Thyroid gland (tissue), 4 donors: ENCODE data around the gene ZNF718.

Experiments
- CTCF ChIP-seq, 6 experiments: fragments of 200-600 bp in 3 of 6; fragments of 450-650 bp in 3 of 6; sonication (generic) in 3 of 6; IDR thresholded peaks; one replicate each; pipeline ENCODE4 v1.5.1; 2016 to 2019; ENCODE audit warnings: antibody characterized with exemption in 6 of 6, mild to moderate bottlenecking in 2 of 6, inconsistent platforms in 1 of 6, moderate library complexity in 1 of 6
- POLR2A ChIP-seq, 2 donors: fragments of 450-650 bp; IDR thresholded peaks; one replicate each; pipeline ENCODE4 v1.6.1; 2017; ENCODE audit warnings: antibody characterized with exemption in 2 of 2, mild to moderate bottlenecking in 2 of 2, moderate library complexity in 1 of 2

GRCh38 chr4:85951-86350 is 38.4 kb upstream of the ZNF718 start:
- TF ChIP-seq POLR2A (IDR thresholded peaks at IDR 0.05) (no peak), CTCF (IDR thresholded peaks at IDR 0.05) (no peak)
